Neuronal stem cell (in vitro differentiated cells): Measurements from ENCODE around the gene CCDC80.
A peak's percentile ranks its signal among the peaks of the same experiment; 100 is the strongest.

Source experiments
- DNase-seq: peaks from one replicate; pipeline ENCODE4 v3.0.0-alpha.2; 2013; ENCODE audit warnings: low spot score
- H2AFZ ChIP-seq: one replicate; pipeline ENCODE4 v1.6.1; 2013; ENCODE audit warnings: mild to moderate bottlenecking, low read length, inconsistent platforms
- H2AK5ac ChIP-seq: 2 replicates; pipeline ENCODE4 v1.6.1; 2013; ENCODE audit warnings: low read depth, mild to moderate bottlenecking, inconsistent platforms, low read length, moderate library complexity, mixed read lengths
- H2BK120ac ChIP-seq: 2 replicates; pipeline ENCODE4 v1.6.1; 2013; ENCODE audit warnings: low read depth, mild to moderate bottlenecking, inconsistent platforms, low read length, moderate library complexity, mixed read lengths
- H2BK12ac ChIP-seq: one replicate; pipeline ENCODE4 v1.6.1; 2013; ENCODE audit warnings: low read length, inconsistent platforms
- H2BK15ac ChIP-seq: 2 replicates; pipeline ENCODE4 v1.6.1; 2013; ENCODE audit warnings: mild to moderate bottlenecking, low read length, inconsistent platforms, mixed read lengths
- H2BK5ac ChIP-seq: one replicate; pipeline ENCODE4 v1.6.1; 2013; ENCODE audit warnings: inconsistent platforms, mild to moderate bottlenecking, low read length, moderate library complexity
- H3K14ac ChIP-seq: one replicate; pipeline ENCODE4 v1.6.1; 2013; ENCODE audit warnings: low read length, inconsistent platforms
- H3K18ac ChIP-seq: 2 replicates; pipeline ENCODE4 v1.6.1; 2013; ENCODE audit warnings: low read length, inconsistent platforms
- H3K23ac ChIP-seq: 2 replicates; pipeline ENCODE4 v1.6.1; 2013; ENCODE audit warnings: low read depth, mild to moderate bottlenecking, mixed read lengths, low read length, inconsistent platforms; ENCODE audit not compliant: poor library complexity
- H3K27ac ChIP-seq: replicated peaks from 3 replicates; pipeline ENCODE4 v1.5.1; 2013; ENCODE audit warnings: low read length, inconsistent platforms
- H3K27me3 ChIP-seq, 3 experiments: 2 replicates each; pipeline ENCODE4 v1.6.1; 2013; ENCODE audit warnings: low read length in 3 of 3, mild to moderate bottlenecking in 2 of 3, inconsistent platforms in 1 of 3, low read depth in 1 of 3, mixed read lengths in 1 of 3, moderate library complexity in 1 of 3; ENCODE audit not compliant: control insufficient read depth in 3 of 3, insufficient read depth in 3 of 3
- H3K36me3 ChIP-seq, 2 donors: replicated peaks in 1 of 2; 2 replicates each; pipeline ENCODE4 v1.6.1; 2013; ENCODE audit warnings: low read length in 2 of 2; ENCODE audit not compliant: control insufficient read depth in 2 of 2, insufficient read depth in 2 of 2
- H3K4ac ChIP-seq: 2 replicates; pipeline ENCODE4 v1.6.1; 2013; ENCODE audit warnings: inconsistent platforms, mild to moderate bottlenecking, low read length, moderate library complexity
- H3K4me1 ChIP-seq, 2 donors: 1 replicate in 1 of 2; 2 replicates in 1 of 2; pipeline ENCODE4 v1.6.1; 2013; ENCODE audit warnings: low read length in 2 of 2, low read depth in 1 of 2; ENCODE audit not compliant: control insufficient read depth in 2 of 2, insufficient read depth in 1 of 2
- H3K4me2 ChIP-seq: one replicate; pipeline ENCODE4 v1.6.1; 2013; ENCODE audit warnings: mild to moderate bottlenecking, low read length, inconsistent platforms; ENCODE audit not compliant: insufficient read depth, poor library complexity, severe bottlenecking
- H3K4me3 ChIP-seq, 2 donors: 2 replicates each; pipeline ENCODE4 v1.5.1; 2013; ENCODE audit warnings: low read length in 2 of 2, mild to moderate bottlenecking in 2 of 2, inconsistent platforms in 1 of 2, moderate library complexity in 1 of 2
- H3K79me1 ChIP-seq: one replicate; pipeline ENCODE4 v1.6.1; 2013; ENCODE audit warnings: low read depth, mild to moderate bottlenecking, inconsistent platforms, low read length, moderate library complexity
- H3K9ac ChIP-seq: one replicate; pipeline ENCODE4 v1.6.1; 2013; ENCODE audit warnings: mild to moderate bottlenecking, low read depth, low read length, inconsistent platforms; ENCODE audit not compliant: poor library complexity
- H3K9me3 ChIP-seq, 2 donors: replicated peaks in 1 of 2; 2 replicates each; pipeline versions ENCODE3 to v1.6.1; 2013; ENCODE audit warnings: low read length in 2 of 2, mild to moderate bottlenecking in 2 of 2, inconsistent platforms in 1 of 2, low read depth in 1 of 2, mixed read lengths in 1 of 2, moderate library complexity in 1 of 2; ENCODE audit not compliant: control insufficient read depth in 2 of 2, insufficient read depth in 1 of 2
- H4K8ac ChIP-seq: one replicate; pipeline ENCODE4 v1.6.1; 2013; ENCODE audit warnings: low read depth, mild to moderate bottlenecking, inconsistent platforms, low read length, moderate library complexity
- H4K91ac ChIP-seq: one replicate; pipeline ENCODE4 v1.6.1; 2013; ENCODE audit warnings: low read length, low read depth, mild to moderate bottlenecking, inconsistent platforms; ENCODE audit not compliant: poor library complexity
- WGBS, 2 donors: extraction: QIAGEN DNeasy Blood & Tissue Kit; methylation state at CpG; one replicate each; pipeline ENCODE4 v1.1.7; 2013; ENCODE audit warnings: missing lambda C conversion rate in 2 of 2, mixed read lengths in 1 of 2; ENCODE audit not compliant: insufficient read length in 2 of 2, insufficient replicate concordance in 1 of 2; ENCODE audit errors: extremely low coverage in 2 of 2; 5-methylcytosine and 5-hydroxymethylcytosine counted together

Gene CCDC80

DNA sequence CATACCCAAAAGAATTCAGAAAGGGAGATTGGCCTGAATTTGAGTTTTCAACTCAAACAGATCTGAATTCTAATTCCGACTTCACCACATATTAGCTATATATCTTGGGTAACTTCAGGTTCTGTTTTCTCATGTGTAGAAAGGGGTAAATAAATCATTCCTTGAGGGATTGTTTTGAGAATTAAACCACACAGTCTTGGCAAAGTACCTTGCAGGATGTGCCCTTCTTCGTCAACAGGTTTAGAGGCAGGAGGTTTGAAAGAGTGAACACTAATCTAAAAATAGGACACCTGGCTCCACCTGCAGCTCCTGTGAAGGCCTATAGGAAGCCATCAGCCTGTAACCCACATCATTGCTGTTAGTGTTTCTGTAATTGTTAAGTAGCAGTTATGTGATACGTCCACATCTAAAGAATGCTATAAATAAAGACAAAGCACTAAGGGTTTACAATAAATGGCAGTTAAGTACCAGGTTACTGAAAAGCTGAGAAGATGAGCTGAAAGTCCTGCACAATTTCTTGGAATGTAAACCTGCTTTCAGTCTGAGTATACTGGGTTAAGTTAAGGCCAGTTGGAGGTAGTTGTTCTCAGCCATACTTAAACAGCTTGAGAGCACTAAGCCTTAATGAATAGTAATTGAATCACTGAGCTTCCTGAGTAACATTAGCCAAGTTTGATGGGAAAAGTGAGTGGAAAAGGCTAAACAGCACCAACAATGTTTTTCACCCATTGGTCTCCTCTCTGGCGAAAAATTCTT lies 6.0 kb downstream of the CCDC80 start:
- H3K9me3 ChIP-seq = peaks cover 0 to 35% of the 10 kb centered on the region in 2 donors
- peaks cover 11 to 16% of the 10 kb centered on the region in 2 donors for H3K4me1 ChIP-seq
- peaks cover 0 to 24% of the 10 kb centered on the region in 2 donors for H3K36me3 ChIP-seq
- WGBS, 2 donors = no CpG with 5 or more reads among the region's 4 CpGs
- H3K14ac ChIP-seq = no peak overlapping the region
- H3K27me3 ChIP-seq = no peaks in the 10 kb centered on the region
- H2BK12ac ChIP-seq = no peak overlapping the region
- H2BK120ac ChIP-seq = no peak overlapping the region
- no peak overlapping the region for H3K4me3 ChIP-seq
- H2BK5ac ChIP-seq = no peak overlapping the region
- no peak overlapping the region for H4K8ac ChIP-seq
- H2AFZ ChIP-seq = no peak overlapping the region
- no peak overlapping the region for H2AK5ac ChIP-seq
- no peak overlapping the region for H3K9ac ChIP-seq
- H3K4ac ChIP-seq = no peak overlapping the region
- no peak overlapping the region for H3K23ac ChIP-seq
- no peak overlapping the region for H3K27ac ChIP-seq
- no peak overlapping the region for H4K91ac ChIP-seq
- no peak overlapping the region for H2BK15ac ChIP-seq
- H3K18ac ChIP-seq = no peak overlapping the region
- no peaks in the 10 kb centered on the region for H3K79me1 ChIP-seq
- no peak overlapping the region for H3K4me2 ChIP-seq
- no peak for DNase-seq

DNA sequence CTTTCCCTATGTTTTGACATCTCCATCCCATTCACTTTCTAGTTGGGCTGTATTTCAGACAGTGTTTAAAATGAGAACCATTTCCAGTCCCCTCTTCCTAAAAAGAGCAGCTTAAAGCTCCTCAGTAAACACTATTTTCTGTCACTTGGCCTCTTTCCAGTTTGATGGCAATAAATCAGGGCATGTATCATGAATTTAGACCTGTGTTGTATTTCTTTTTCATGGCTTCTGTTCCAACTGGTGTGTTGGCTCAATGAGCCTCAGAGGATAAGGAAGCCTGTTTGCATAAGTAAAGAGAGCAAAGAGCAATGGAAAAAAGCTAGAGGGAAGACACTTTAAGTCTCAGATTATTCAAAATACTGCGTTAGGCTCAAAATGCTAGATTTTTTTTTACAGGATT lies 7.2 kb downstream of the CCDC80 start:
- Histone ChIP-seq H4K91ac (no peak overlapping the region), H3K18ac (no peak overlapping the region), H3K79me1 (no peaks in the 10 kb centered on the region), H3K4ac (no peak overlapping the region), H2BK5ac (no peak overlapping the region), H2AK5ac (no peak overlapping the region), H3K27me3 (no peaks in the 10 kb centered on the region), H3K14ac (no peak overlapping the region), H3K4me3 (no peak overlapping the region), H2BK12ac (no peak overlapping the region), H3K9ac (no peak overlapping the region), H3K9me3 (peaks cover 0 to 27% of the 10 kb centered on the region in 2 donors), H3K4me2 (no peak overlapping the region), H2BK120ac (no peak overlapping the region), H2BK15ac (no peak overlapping the region), H3K4me1 (peaks cover 11 to 19% of the 10 kb centered on the region in 2 donors), H3K36me3 (peaks cover 0 to 29% of the 10 kb centered on the region in 2 donors), H3K23ac (no peak overlapping the region), H4K8ac (no peak overlapping the region), H3K27ac (no peak overlapping the region), H2AFZ (no peak overlapping the region)
- DNase-seq = no peak
- no CpG with 5 or more reads among the region's 1 CpG for WGBS, 2 donors

DNA sequence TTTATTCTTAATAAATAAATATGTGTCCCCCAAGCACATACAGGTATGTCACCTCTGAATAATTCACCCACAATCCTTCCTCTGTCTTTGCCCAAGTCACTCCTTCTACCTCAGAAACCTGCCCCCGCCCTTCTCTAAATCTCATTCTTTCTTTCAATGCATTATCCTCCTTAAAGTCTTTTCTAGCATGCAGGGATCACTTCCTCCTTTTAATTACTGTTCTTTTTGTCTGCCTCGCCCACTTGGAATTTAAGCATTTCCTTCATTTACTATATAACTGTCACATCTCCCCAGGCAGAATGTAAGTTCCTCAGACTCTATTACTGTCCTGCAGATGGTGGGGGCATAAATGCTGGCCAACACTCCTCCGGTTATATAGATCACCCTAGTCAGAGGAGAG lies 7.8 kb downstream of the CCDC80 start:
- peak overlapping the region; percentile 10 for H2AFZ ChIP-seq
- H2AK5ac ChIP-seq = no peak overlapping the region
- H3K4me2 ChIP-seq = no peak overlapping the region
- no peak overlapping the region for H3K9ac ChIP-seq
- no peak overlapping the region for H2BK15ac ChIP-seq
- H4K8ac ChIP-seq = no peak overlapping the region
- no peak overlapping the region for H4K91ac ChIP-seq
- H3K27ac ChIP-seq = no peak overlapping the region
- peaks cover 0 to 21% of the 10 kb centered on the region in 2 donors for H3K9me3 ChIP-seq
- no peaks in the 10 kb centered on the region for H3K27me3 ChIP-seq
- peaks cover 0 to 29% of the 10 kb centered on the region in 2 donors for H3K36me3 ChIP-seq
- peaks cover 11 to 19% of the 10 kb centered on the region in 2 donors for H3K4me1 ChIP-seq
- H2BK12ac ChIP-seq = no peak overlapping the region
- no peak overlapping the region for H3K23ac ChIP-seq
- no peak overlapping the region for H2BK5ac ChIP-seq
- no peak overlapping the region for H2BK120ac ChIP-seq
- H3K79me1 ChIP-seq = no peaks in the 10 kb centered on the region
- no peak overlapping the region for H3K14ac ChIP-seq
- DNase-seq = no peak
- WGBS, 2 donors = no CpG with 5 or more reads among the region's 3 CpGs
- no peak overlapping the region for H3K18ac ChIP-seq
- H3K4me3 ChIP-seq = no peak overlapping the region
- H3K4ac ChIP-seq = no peak overlapping the region

DNA sequence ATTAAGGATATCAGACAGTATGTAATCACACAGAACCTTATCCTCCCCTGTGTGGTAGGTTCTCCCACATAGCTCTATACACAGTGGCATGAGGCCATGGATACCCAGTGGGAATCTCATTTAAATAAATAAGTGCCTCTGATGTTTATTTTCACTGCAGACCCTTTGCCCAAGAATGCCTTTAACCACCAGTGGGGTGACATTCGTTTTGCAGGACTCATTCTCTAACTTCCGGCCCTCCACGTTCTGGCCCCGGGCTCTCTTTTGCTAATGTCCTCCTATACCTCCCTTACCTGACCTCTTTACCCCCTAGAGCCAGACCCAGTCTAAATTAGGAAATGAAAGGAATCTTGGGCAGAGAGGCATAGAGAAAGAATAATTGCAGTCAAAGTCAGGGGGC lies 8.3 kb downstream of the CCDC80 start:
- no peak overlapping the region for H4K8ac ChIP-seq
- H3K4me3 ChIP-seq = no peak overlapping the region
- no peak overlapping the region for H2AK5ac ChIP-seq
- no peak overlapping the region for H3K9ac ChIP-seq
- peaks cover 0 to 35% of the 10 kb centered on the region in 2 donors for H3K36me3 ChIP-seq
- H2BK12ac ChIP-seq = no peak overlapping the region
- H2BK15ac ChIP-seq = no peak overlapping the region
- H3K14ac ChIP-seq = no peak overlapping the region
- no peaks in the 10 kb centered on the region for H3K27me3 ChIP-seq
- WGBS, 2 donors = no CpG with 5 or more reads among the region's 4 CpGs
- H3K23ac ChIP-seq = no peak overlapping the region
- no peak overlapping the region for H2BK5ac ChIP-seq
- no peak overlapping the region for H3K18ac ChIP-seq
- H2AFZ ChIP-seq = no peak overlapping the region
- no peak overlapping the region for H4K91ac ChIP-seq
- DNase-seq = no peak
- no peak overlapping the region for H3K4me2 ChIP-seq
- H2BK120ac ChIP-seq = no peak overlapping the region
- no peak overlapping the region for H3K27ac ChIP-seq
- peaks cover 0 to 15% of the 10 kb centered on the region in 2 donors for H3K9me3 ChIP-seq
- peaks cover 11 to 19% of the 10 kb centered on the region in 2 donors for H3K4me1 ChIP-seq
- H3K79me1 ChIP-seq = no peaks in the 10 kb centered on the region
- H3K4ac ChIP-seq = no peak overlapping the region
